Stomach (tissue), 4 donors: ENCODE data around the gene KAZALD1.

Experiments
- EP300 ChIP-seq: sonication (generic); formaldehyde crosslinking; IDR thresholded peaks from one replicate; pipeline ENCODE4 v1.6.1; 2017; ENCODE audit warnings: antibody characterized with exemption
- TF ChIP-seq, protein P1 (sequence below), 7 experiments: fragments of 450-650 bp in 4 of 7; fragments of 200-600 bp in 3 of 7; sonication (generic) in 3 of 7; IDR thresholded peaks; one replicate each; pipeline ENCODE4 v1.5.1; 2016 to 2019; ENCODE audit warnings: antibody characterized with exemption in 7 of 7, control low read depth in 2 of 7, mild to moderate bottlenecking in 1 of 7

DNA sequence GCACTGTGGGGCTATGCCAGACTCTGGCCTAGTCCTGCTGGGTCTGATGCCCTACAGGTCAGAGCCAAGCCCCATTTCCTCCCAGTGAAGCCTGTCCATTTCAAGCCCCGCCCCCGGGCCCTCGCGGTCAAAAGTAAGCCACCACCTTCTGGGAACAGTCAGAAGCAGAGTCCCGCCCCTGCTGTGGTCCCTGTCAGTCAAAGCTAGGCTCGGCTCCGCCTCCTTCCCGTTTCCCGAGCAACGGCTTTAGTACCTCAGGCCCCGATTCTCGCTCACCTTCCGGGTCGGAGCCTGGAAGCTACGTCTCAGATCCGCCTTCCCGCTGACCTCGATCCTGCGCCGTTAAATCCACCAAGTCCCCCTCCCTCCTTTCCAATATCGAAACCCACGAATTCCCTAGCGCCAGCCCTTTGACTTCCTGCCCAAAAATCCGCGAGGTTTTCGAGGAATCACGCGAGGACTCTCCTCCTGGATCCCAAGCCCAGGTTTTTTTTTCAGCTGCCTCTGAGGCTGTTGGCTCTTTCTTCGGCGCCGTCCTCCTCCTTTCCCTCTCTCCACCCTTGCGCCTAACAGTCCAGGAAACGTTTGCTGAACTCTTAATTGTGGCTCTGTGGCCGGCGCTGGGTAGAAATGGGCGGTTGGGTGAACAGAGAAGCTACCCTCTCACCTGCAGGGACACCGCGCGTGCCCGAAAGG lies 19.0 kb upstream of the KAZALD1 start:
- TF ChIP-seq, protein P1, sequence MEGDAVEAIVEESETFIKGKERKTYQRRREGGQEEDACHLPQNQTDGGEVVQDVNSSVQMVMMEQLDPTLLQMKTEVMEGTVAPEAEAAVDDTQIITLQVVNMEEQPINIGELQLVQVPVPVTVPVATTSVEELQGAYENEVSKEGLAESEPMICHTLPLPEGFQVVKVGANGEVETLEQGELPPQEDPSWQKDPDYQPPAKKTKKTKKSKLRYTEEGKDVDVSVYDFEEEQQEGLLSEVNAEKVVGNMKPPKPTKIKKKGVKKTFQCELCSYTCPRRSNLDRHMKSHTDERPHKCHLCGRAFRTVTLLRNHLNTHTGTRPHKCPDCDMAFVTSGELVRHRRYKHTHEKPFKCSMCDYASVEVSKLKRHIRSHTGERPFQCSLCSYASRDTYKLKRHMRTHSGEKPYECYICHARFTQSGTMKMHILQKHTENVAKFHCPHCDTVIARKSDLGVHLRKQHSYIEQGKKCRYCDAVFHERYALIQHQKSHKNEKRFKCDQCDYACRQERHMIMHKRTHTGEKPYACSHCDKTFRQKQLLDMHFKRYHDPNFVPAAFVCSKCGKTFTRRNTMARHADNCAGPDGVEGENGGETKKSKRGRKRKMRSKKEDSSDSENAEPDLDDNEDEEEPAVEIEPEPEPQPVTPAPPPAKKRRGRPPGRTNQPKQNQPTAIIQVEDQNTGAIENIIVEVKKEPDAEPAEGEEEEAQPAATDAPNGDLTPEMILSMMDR (IDR thresholded peaks at IDR 0.05): peak in 1 of 7 experiments; percentile 21
- TF ChIP-seq EP300: no peak
